GM21381 (cell line): ENCODE data around the gene RAB11FIP5.

Experiments used
- ATAC-seq: cut with Tn5 transposase; IDR thresholded peaks from one replicate; pipeline ENCODE4 v1.9.1; 2021; ENCODE audit warnings: mild to moderate bottlenecking, moderate library complexity; ENCODE audit not compliant: unreplicated experiment

RAB11FIP5 gene

DNA sequence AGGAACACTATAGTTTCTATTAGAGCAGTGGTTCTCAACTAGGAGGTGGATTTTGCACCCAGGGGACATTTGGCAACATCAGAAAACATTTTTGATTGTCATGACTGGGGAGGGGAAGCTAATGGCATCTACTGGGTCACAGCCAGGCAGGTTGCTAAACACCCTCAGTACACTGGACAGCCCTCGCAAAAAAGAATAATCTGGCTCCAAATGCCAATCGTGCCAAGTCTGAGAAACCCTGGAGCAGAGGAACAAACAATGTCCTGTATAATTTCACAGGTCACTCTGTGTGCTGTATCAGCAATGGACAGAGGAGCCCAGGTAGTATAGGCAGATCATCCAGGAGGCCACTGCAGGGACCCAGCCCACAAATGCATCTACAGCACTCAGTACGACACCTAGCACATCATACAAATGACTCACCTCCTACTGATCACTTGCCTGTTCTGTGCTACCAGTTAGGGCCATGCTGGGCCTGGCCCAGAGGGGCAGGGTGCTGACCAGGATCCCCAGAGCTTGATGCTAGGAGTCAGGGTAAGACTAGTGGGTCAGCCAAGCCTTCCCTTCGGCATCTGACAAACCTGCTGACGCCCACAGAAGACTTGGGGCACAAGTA is 78.9 kb downstream of the RAB11FIP5 start:
- ATAC-seq, result no peak

DNA sequence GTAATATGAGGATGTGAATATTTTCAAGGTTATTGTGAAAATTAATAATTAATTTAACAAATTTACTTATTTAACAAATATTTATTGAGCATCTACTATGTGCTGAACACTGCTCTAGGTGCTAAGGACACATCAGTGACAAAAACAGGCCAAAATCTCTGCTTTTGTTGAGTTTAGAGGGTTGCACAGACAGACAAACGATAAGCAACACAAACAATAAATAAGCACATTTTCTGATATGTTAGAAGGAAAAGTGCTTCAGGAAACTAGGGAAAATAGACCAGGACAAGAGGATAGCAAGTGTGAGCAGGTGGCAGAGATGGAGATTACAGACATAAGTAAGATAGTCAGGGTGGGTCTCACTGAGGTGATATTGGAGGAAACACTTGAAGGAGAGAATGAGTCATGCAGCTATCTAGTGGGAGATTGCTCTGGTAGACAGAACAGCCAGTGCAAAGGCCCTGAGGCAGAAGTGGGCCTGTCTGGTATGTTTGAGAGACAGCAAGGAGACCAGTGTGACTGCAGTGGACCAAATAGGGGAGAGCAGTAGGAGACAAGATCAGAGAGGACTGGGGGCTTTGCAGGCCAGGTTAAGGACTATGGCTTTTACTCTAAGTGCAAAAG is 79.5 kb downstream of the RAB11FIP5 start:
- ATAC-seq, result no peak

DNA sequence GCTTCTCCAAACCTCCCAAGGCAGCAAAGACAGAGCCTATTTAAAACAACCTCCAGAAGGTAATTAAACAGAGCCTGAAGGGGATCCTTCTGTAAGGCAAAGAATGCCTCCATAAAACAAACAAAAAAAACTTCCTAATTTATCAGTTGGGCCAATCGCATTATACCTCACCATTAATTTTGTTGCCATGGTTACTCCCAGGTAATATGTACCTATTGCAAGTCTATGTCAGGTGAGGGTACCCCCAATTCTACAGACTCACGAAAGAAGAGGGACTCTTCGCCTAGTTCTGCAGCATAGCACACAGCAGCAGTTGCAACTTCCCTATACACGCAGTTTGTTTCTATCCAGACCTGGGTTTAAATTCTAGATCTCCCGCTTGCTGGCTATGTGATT is 80.0 kb downstream of the RAB11FIP5 start:
- ATAC-seq, result no peak

DNA sequence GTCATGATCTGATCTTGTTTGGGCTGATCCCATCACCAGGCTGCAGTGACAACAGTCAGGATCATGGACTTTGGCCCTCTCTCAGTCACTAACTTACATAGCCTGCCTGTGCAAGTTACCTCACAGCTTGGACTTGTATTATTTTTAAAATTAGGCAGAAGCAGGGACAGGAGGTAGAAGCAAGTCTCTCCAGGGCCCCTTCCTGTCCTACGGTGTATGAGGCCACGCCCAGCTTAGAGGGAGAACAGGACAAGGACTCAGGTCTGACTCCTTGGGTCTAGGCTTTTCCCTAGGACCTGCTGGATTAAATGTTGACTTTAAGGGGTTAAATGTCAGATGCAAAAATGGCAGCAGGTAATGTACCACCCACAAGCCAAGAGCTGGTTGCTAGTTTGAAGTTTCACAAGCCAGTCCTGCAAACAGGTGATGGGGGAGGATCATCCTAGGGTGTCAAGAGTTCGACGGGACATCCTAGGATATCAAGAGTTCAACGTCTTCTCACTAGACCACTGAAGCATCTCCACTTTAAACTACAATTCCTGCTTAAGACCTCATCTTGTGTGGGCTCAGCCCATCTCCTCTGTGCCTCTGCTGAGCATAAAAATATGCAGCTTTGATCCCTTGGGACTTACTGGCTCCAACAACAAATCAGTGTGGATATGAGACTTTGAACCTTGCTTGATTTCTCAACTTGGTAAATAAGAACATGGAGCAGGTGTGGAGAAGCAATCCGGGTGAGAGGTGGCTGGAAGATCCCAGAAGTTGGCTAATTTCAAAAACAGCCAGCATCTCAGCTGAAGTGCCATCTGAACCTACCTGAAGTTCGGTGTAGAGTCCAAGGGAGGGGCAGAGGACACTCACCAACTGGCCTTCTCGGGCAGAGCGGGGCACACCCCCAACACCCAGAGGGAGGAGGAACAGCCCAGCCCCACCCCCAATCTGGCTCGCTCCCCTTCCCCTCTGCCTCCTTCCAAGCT is 80.7 kb downstream of the RAB11FIP5 start:
- no peak for ATAC-seq

DNA sequence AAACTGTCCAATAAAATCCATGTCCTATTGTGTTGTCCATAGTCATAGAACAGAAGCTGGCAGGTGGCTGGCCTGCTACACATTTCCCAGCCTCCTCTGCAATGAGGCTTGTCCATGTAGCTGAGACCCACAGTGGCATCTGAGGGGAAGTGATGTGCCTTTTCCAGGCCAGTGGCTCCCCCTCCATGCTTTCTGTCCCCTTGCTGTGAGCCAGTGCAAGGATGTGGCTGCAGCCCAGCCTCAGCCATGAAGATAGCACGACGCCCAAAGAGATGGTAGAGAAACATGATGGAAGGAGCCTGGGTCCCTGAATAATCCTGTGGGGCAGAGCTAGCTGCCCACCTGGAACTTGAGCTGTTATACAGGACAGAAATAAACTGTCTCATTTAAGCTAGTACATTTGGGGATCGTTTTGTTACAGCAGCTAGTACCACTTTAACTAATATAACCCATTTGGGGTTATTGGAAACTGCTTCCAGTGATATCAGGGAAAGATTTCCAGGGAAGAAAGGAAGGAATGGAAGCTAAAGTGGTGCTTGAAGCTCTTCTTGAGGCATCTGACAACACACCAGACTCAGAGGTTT is 81.6 kb downstream of the RAB11FIP5 start:
- ATAC-seq, result no peak

DNA sequence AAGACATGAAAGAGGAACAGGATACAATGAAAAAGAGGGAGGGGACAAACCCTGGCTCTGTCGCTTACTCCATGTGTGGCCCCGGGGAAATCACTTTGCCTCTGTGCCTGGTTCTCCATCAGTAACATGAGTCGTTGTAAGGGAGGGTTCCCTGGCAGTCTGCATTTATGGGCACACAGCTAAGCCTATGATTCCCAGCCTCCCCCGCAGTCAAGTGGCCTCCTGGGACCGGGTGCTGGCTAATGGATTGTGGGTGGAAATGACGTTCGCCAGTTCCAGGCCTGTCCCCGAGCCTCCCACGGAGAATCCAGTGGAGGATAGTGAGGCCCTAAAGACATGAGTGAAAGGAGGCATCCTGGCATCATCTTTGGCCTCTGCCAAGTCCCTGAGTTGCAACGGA is 83.9 kb downstream of the RAB11FIP5 start:
- ATAC-seq, result no peak

DNA sequence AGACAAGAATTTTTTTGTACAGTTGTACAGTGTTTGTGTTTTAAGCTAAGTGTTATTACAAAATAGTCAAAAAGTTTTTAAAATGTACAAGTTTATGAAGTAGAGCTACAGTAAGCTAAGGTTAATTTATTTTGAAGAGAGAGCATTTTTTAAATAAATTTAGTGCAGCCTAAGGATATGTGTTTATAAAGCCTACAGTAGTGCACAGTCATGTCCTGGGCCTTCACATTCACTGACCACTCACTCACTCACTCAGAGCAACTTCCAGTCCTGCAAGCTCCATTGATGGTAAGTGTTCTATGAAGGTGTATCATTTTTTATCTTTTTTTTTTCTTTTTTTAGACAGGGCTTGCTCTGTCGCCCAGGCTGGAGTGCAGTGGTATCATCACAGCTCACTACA is 85.4 kb downstream of the RAB11FIP5 start:
- ATAC-seq, result no peak

DNA sequence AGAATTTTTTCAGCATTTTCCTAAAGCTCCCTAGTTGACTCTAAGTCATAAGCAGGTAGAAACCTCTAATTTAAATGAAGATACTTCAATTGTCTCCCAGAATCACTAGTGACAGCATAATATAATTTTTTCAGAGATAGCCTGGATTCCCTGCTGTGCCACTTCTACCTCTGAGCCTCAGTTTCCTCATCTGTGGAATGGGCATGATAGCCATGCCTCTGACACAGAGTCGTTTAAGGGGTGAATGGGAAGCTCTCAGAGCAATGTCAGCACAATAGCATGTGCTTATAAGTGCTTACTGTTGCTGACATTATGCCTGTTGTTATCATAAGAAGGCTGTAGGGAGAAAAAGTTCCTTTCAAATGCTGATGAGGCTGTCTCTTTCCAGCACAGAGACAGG is 89.3 kb downstream of the RAB11FIP5 start:
- ATAC-seq, result no peak
